ENCODE results near the gene GTPBP1. TPM values are rescaled to one million over a fixed set of nuclear protein-coding genes. Genes with fewer than 3 reads are reported as not detected.

The GTPBP1 gene
- polyA plus RNA-seq, 1 experiment, result 31.1 TPM

DNA sequence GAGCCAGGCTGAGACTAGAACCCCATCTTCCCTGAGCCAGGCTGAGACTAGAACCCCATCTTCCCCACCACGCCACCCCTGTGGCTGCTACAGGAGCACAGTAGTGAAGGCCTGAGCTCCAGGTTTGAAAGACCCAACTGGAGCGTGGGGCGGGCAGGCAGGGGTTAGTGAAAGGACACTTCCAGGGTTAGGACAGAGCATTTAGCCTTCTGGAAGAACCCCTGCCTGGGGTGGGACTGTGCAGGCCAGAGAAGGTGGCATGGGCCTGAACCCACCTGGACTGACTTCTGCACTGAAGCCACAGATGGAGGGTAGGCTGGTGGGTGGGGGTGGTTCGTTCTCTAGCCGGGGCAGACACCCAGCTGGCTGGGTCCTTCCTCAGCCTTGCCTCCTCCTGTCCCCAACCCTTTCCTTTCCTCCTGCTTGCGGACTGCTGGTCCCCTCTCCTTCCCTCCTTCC is 26.0 kb downstream of the GTPBP1 start:
- H3K4me3 ChIP-seq (ENCODE audit: low read depth, low read length), result no peak overlapping the region
- H3K36me3 ChIP-seq (ENCODE audit: control insufficient read depth, insufficient read depth, low read length), result peaks cover 54% of the 10 kb centered on the region
- H3K27me3 ChIP-seq (ENCODE audit: control insufficient read depth, insufficient read depth, low read length), result no peaks in the 10 kb centered on the region
- ChIA-PET CTCF (interaction anchor here (0.7 to 3.0 kb wide), 5 partner anchors 9 to 34 kb away, joined by 3 to 16 read pairs (median 4); no protein-coding TSS in a partner anchor), POLR2A (no interaction called here)
- TF ChIP-seq, protein P1, sequence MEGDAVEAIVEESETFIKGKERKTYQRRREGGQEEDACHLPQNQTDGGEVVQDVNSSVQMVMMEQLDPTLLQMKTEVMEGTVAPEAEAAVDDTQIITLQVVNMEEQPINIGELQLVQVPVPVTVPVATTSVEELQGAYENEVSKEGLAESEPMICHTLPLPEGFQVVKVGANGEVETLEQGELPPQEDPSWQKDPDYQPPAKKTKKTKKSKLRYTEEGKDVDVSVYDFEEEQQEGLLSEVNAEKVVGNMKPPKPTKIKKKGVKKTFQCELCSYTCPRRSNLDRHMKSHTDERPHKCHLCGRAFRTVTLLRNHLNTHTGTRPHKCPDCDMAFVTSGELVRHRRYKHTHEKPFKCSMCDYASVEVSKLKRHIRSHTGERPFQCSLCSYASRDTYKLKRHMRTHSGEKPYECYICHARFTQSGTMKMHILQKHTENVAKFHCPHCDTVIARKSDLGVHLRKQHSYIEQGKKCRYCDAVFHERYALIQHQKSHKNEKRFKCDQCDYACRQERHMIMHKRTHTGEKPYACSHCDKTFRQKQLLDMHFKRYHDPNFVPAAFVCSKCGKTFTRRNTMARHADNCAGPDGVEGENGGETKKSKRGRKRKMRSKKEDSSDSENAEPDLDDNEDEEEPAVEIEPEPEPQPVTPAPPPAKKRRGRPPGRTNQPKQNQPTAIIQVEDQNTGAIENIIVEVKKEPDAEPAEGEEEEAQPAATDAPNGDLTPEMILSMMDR (IDR thresholded peaks at IDR 0.05; ENCODE audit: insufficient read depth, low read depth, low read length), result no peak
- no peak for DNase-seq (ENCODE audit: low read depth)

DNA sequence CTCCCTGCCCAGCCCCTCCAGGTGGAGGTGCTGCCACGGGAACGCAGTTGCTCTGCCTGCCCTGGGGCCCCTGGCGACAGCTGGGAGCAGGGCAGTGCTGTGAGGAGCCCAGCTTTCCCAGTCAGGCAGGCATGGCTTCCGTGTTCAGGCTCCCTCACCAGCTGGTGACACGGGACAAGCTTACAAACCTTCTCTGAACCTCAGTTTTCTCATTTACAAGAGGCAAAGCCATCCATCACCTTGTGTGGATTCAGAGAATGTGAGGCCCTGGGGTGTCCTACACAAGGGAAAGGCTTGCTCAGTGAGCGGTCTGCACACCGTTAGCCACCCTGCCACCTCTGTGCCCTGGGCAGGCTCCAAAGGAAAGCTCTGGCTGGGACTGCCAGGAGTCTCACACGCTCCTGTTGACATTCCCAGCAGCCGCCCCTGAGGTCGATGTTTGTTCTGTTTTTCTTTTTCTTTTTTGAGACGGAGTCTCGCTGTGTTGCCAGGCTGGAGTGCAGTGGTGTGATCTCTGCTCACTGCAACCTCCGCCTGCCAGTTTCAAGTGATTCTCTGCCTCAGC is 26.6 kb downstream of the GTPBP1 start:
- CTCF ChIA-PET, result interaction anchor here (0.7 to 4.7 kb wide), 15 partner anchors 7 to 68 kb away, joined by 3 to 29 read pairs (median 4); no protein-coding TSS in a partner anchor
- TF ChIP-seq, protein P1 (IDR thresholded peaks at IDR 0.05; ENCODE audit: insufficient read depth, low read depth, low read length), result no peak
- no peak for DNase-seq (ENCODE audit: low read depth)
- POLR2A ChIA-PET, result no interaction called here
- Histone ChIP-seq H3K4me3 (ENCODE audit: low read depth, low read length) (no peak overlapping the region), H3K27me3 (ENCODE audit: control insufficient read depth, insufficient read depth, low read length) (no peaks in the 10 kb centered on the region), H3K36me3 (ENCODE audit: control insufficient read depth, insufficient read depth, low read length) (peaks cover 53% of the 10 kb centered on the region)

DNA sequence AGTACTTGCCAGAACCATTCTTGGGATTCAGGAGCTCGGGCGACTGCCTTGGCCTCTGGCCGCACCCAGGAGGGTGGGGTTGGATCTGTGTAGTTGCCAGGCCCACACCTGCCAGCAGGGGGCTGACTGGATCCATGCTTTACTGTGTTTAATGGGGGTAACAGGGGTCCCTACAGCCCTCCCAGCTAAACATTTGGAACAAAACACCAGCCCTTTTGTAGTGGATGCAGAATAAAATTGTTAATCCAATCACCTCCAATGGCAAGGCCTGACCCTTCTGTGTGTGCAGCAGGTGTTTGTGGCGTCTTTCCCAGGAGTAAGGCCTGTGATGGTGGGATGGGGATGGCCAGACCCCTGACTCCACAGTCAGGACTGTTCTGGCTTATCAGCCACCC is 27.6 kb downstream of the GTPBP1 start:
- no peak for DNase-seq (ENCODE audit: low read depth)
- Histone ChIP-seq H3K4me3 (ENCODE audit: low read depth, low read length) (no peak overlapping the region), H3K36me3 (ENCODE audit: control insufficient read depth, insufficient read depth, low read length) (peaks cover 52% of the 10 kb centered on the region), H3K27me3 (ENCODE audit: control insufficient read depth, insufficient read depth, low read length) (no peaks in the 10 kb centered on the region)
- ChIA-PET CTCF (interaction anchor here (0.6 to 4.7 kb wide), 14 partner anchors 8 to 493 kb away, joined by 3 to 29 read pairs (median 6); no protein-coding TSS in a partner anchor), POLR2A (no interaction called here)
- TF ChIP-seq, protein P1 (IDR thresholded peaks at IDR 0.05; ENCODE audit: insufficient read depth, low read depth, low read length), result peak; percentile 77

DNA sequence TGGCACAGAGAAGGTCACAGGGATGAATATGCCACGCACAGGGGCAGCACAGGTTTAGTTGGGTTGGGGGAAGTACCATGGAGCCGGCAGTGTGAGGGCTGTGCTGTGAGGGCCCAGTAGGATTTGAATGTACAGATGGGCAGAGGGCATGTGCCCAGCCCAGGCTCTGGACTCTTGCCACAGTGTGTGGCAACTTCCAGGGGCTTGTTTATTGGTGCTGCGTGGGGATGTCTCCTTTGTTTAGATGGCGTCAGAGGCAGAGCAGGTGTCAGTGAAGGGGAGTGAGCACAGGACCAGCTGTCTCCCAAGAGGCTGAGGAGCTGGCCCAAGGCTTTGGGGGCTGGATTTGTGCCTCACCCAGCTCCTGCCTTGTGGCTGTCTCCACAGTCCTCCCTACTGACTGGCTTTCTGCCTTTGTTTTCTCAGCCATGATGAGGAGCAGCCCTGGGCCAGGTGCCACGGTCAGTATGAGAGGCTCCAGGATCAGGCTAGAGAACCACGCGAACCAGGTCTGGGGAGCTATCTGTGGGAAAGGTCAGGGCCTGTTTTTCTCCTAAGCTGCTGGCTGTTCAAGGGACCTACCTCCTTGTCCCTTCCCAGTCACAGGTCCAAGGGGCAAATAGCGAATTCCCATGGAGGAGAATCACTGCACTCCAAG is 28.1 kb downstream of the GTPBP1 start:
- TF ChIP-seq, protein P1 (IDR thresholded peaks at IDR 0.05; ENCODE audit: insufficient read depth, low read depth, low read length), result no peak
- ChIA-PET CTCF (interaction anchor here (0.9 to 4.7 kb wide), 11 partner anchors 9 to 60 kb away, joined by 3 to 29 read pairs (median 7); no protein-coding TSS in a partner anchor), POLR2A (no interaction called here)
- Histone ChIP-seq H3K27me3 (ENCODE audit: control insufficient read depth, insufficient read depth, low read length) (no peaks in the 10 kb centered on the region), H3K36me3 (ENCODE audit: control insufficient read depth, insufficient read depth, low read length) (peaks cover 55% of the 10 kb centered on the region), H3K4me3 (ENCODE audit: low read depth, low read length) (no peak overlapping the region)
- DNase-seq (ENCODE audit: low read depth), result no peak

DNA sequence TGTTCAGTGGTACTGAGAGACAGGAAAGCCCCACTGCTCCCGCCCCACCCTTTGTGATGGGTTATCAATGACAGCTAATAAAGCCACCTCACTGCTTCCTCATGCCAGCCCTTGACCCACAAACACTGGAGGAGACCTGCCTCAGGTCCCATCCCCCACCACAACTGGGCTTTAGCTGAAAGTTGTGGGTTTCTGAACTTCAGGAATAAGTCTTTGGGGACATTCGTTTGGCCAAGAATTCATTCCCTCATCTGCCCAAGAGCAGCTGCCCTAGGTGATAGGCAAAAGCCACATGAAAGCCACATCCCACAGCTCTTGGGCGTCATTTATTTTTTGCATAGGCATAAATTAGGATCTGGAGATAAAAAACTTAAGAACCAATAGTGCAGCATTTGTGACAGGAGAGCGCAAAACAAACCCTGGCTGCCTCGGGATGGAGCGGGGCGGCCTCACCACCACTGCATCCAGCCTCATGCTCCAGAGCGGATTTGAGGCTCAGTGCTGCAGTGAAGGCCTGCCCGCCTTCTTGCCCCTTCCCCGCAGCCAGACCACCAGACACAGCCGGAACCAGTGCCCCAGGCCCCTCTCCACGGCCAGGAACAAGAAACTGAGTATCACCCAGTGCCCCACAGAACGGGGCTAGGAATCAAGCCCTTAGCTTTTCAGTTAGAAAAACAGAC is 28.8 kb downstream of the GTPBP1 start:
- no peaks in the 10 kb centered on the region for H3K27me3 ChIP-seq (ENCODE audit: control insufficient read depth, insufficient read depth, low read length)
- no peak overlapping the region for H3K4me3 ChIP-seq (ENCODE audit: low read depth, low read length)
- POLR2A ChIA-PET, result no interaction called here
- CTCF ChIA-PET, result interaction anchor here (0.8 to 4.7 kb wide), 10 partner anchors 8 to 35 kb away, joined by 3 to 29 read pairs (median 8); no protein-coding TSS in a partner anchor
- H3K36me3 ChIP-seq (ENCODE audit: control insufficient read depth, insufficient read depth, low read length), result peaks cover 52% of the 10 kb centered on the region
- no peak for DNase-seq (ENCODE audit: low read depth)
- TF ChIP-seq, protein P1 (IDR thresholded peaks at IDR 0.05; ENCODE audit: insufficient read depth, low read depth, low read length), result no peak
